CD4-positive, alpha-beta T cell treated with Interleukin-17A for 4 hours (primary cell): ENCODE data around the gene SNRPD3.
"Not testable (repeated sequence)": the region's sequence is repeated elsewhere in the genome, so short reads cannot be mapped to it uniquely, and the experiment has no call there.

Experiments used
- DNase-seq: peaks from one replicate; pipeline ENCODE4 v3.0.0-alpha.2; 2020; ENCODE audit warnings: mixed read lengths

SNRPD3 gene

DNA sequence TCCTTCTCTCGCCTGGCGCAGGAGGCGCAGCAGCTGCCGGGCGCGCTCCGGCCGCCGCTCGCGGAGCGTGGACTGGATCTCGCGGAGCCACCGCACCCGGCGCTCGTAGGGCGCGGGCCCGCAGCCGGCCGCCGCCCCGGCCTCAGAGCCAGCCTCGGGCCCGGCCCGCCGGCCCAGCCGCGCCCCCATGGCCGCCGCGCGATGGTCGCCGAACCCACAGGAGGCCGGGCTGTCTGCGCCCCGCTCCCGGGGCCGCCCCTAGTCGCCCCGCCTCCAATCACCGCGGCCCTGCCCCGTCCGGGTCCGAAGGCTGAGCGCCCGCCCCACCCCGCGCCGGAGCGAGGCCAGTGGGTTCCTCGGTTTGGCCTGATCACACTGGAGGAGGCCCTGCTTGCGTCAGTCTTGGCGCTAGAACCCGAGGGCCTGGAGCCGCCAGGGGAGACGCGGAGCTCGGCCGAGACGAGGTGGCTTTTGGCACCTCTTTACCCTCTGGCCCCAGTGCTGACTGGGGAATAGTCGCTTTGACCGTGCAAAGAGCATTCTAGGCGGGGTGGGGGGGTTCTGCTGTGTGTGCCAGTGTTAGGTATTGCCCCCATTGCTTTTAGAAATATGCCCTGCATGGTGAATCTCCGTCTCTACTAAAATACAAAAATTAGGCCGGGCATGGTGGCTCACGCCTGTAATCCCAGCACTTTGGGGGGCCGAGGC, 37.2 kb downstream of the SNRPD3 start, which contains the start of gene LRRC75B:
Gene LRRC75B, minus strand, starts transcription at position 223 of the 708 bp plus-strand sequence. Its CDS starts 34 bp downstream, at position 189.
- DNase-seq = peak; percentile 22

DNA sequence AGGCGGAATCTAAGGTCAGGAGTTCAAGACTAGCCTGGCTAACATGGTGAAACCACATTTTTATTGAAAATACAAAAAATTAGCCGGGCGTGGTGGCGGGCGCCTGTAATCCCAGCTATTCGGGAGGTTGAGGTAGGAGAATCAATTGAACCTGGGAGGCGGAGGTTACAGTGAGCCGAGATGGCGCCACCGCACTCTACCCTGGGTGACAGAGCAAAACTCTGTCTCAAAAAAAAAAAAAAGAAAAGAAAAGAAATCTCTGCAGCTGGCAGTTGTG, 37.7 kb downstream of the SNRPD3 start:
- DNase-seq = not testable (repeated sequence)

DNA sequence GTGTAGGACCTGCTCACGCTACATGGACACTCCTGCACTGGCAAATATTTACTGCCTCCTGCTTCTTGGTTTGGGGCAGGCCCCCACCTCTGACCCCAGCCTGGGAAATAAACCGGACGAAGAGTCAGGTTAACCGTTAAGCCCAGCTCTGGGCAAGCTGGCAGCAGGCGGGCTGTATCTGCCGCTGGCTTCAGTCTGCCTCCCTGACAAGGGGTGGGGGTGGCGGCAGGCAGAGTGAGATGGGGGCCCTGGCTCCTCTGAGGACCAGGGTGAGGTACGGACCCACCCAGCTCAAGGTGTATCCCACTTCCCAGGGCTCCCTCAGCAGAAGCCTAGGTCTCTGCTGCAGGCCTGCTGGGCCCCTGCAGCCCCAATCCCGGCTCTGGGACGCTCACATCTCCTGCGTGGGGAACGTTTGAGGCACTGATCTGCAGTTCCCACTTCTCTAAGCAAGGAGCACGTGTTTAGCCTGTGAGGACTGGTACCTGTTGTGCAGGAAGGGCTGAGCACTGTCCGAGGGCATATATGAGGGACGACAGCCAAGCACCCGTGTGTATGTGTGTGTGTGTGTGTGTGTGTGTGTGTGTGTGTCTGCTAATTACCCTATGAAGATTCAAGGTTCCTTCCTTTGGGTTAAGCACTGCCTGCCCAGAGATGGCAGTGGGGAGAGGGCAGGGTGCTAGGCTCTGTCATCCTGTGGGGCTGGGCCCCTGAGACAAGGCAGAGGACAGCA, 38.2 kb downstream of the SNRPD3 start:
- DNase-seq = no peak

DNA sequence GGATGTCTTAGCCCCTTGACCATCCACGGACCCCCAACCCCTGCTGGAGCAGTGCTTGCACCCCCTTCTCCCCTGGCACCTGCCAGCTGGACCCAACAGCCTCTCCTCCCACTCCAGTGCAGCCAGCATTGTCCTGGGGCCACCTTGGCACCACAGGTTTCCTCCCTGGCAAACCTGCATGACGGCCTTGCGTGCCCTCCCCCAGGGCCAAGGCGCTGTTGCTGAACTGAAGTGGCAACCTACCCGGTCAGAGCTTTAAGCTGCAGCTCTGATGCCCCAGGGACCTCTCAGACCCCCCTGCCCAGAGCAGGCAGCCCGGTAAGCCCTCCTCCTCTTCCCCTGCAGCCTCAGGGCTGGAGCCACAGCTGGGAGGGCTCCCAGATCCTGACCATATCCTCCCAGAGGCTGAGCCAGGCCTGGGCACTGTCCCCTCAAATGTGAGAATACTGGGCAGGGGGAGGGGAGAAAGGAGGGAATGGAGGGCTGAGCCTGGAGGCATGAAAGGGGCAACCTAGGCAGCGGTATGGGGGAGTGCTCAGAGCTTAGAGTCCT, 38.8 kb downstream of the SNRPD3 start:
- no peak for DNase-seq

GRCh38 chr22:24595228-24595627, 39.4 kb downstream of the SNRPD3 start:
- no peak for DNase-seq

DNA sequence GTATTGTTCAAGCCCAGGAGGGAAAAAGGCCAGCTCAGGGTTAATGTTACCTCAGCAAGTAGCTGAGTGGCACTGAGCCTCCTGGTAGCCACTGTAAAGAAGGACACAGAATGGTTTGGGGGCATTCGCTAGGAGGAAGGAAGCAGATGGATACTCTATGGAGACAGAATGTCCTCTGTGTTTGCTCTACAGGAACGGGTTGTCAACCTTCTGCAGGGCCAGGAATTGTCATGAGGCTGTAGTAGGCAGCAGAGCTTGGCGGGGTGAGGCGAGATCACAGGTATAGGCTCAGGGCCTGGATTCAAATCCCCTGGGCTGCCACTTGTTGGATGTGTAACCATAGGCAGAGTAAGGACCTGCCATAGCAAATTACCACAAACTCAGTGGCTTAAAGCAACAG, 40.1 kb downstream of the SNRPD3 start:
- DNase-seq = no peak

- DNase-seq = not testable (repeated sequence)
These were observed 41.3 kb downstream of the SNRPD3 start for GRCh38 chr22:24597076-24597475.

DNA sequence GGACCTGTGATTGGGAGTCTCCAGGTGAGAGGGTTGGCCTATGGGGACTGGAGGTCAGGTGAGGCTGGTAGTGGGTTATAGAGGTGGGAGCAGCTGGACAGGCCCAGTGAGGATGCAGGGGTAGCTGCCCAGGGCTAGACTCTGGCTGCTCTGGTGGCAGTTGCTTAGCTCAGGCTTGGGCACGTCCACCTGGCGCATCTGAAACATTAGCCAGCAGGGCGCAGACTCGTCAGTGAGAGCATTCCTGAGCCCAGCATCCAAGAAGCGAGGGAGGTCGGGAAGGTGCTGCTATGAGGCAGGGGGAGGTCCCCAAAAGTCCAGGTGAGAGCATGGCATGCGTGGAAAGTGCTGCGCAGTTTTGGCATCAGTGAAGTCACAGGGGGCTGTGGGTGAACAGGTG, 43.7 kb downstream of the SNRPD3 start:
- no peak for DNase-seq

GRCh38 chr22:24599958-24600715, 44.3 kb downstream of the SNRPD3 start:
- not testable (repeated sequence) for DNase-seq

DNA sequence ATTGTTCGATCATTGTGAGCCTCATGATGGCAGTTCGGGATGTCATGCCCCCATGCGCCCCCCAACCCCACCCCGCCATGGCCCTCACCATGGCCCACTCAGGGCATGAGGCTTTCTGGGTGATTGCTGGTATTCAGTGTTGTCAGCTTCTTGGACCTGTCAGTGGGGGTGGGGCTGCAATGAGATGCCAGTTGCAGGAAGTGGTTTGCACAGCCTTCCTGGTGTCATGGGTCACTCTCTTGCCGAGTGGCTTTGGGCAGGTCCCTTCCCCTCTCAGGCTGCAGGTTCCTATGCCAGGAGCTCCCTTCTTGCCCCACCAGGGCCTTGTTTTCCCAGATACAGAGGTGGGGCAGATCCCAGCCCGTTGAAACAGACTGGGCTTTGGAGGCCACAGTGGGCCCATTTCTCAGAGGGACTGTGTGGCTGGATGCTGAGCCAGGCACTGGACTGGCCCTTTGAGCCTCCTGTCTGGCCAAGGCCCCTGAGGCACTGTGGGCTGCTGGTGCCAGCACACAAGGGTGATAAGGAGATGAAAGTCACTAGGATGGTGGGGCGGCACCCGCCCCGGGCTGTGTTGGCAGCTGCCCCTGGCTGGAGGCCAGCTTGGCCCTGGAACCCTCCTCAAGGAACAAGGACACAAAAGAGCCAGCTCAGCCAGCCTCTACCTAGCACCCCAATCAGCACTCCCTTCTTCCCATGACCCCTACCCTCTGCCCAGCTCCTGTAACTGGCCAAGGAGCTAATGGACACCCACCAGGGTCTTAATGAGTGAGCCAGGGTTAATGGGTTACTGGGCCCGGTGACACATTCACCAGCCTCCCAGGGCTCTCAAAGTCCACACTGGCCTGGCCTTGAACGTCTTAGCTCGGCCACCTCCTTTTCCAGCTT, 45.7 kb downstream of the SNRPD3 start:
- peak; percentile 8 for DNase-seq

DNA sequence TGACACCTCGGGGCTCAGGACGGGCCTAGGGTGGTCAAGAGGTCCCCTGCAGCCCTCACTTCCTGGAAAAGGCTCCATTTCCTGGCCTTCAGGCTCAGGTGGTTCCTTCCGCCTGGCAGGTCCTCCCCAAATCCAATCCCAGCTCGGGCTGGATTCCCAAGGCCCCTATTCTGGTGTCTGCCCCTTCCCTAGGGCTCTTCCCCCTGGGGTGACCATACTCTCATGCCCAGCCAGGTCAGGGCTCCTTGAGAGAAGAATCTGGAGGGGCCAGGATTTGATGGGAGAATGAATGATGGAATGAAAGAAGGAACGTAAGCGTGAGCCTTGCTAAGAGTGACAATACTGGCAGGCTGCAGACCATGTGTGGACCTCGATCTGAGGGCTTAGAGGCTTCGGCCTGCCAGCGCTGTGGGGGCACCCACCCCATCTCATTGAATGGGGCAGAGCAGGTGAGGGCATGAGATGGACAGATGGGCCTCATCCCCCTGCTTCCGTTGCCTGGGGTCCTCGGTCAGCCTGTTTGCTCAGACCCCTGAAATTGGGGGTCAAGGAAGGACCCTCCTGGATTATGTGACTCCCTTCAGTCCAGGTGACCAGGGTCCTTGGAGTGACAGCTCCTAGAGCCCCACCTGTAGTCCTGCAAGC, 46.4 kb downstream of the SNRPD3 start:
- not testable (repeated sequence) for DNase-seq

DNA sequence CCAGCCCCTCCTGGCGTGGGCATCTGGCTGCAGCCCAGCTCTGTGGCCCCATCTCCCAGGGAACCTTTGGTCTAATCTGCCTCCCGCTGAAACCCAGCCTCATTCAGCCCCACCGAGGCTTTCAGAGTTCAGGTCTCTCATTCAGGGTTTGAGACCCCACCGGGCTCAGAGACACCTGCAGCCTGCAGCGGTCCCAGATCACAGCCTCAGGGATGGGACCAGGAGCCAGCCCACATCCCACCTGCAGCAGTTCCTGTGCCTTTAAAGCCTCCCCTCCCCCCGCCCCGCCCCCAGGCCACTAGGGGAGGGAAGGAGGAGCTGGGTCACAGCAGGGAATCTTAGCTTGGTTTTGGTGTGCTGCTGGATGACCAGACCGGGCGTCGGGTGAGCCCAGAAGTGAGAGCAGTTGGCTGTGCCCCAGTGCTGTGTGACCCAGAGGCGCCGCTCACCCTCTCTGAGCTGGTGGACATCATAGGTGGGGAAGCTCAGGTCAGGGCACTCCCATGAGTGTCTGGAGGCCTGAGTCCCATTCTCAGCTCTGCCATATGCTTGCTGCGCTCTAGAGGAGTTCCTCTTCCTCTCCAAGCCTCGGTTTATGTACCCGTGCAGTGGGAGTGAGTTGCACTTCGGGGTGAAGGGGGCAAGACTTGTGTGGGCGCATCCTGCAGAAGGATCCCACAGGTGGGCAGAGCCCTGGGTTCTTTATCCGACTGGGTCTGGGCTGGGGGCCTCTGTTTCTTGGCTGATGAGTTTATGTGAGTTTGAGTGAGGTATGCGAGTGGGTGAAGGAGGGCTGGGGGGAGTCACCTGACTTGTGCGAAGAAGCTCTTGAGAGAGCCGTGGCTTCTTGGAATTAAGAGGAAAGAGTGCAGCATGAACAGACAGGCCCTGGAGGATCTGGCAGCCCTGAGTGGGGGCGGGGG, 47.3 kb downstream of the SNRPD3 start, which contains the start of gene GGT1:
Gene GGT1, plus strand, starts transcription at position 347 of the 923 bp plus-strand sequence. CDS start 7,889 bp downstream, outside the sequence.
- DNase-seq = peak; percentile 9

GRCh38 chr22:24603770-24604629, 48.2 kb downstream of the SNRPD3 start:
- DNase-seq = peak; percentile 25

DNA sequence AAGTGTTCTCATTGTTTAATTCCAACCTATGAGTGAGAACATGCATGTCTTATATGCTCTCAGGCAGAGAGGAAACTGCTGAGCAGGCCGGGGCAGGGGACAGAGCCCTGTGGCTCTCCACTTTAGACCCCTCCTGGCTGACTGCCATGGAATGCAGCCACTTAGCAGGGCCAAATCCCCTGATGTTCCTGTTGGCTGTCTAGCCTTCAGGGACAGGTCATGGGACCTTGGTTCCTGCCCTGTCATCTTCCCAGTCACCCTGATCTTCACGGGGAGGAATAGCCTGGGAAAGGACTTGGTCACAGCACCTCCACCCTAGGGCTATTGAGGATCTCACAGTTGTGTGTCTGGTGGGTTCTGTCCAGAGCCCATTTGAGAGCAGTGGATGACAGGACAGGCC, 50.5 kb downstream of the SNRPD3 start:
- not testable (repeated sequence) for DNase-seq

DNA sequence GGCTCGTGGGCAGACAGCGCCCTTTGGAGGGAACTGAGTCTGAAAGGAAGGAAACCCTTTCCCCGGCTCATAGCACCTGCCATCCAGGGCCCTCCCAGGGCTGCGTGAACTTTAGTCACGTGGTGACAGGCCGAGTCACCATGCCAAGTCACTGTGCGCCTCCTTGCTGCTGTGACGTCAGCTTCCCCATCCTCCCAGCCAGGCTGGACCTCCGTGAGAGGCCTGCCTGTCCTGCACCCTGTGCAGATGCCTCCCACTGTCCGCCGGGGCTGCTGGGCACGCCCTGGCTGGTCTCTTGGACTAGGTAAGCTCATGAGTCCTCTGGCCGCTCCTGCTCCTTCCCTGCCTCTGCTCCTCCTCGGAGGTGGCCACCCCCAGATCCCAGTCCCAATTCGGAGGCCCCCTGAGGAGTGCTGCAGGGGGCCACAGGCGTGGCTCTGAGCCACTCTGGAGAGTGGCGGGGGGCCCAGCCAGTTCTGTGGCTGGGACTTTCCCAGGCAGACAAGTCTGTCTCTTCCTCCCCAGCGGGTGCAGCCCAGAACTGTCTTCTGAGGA, 51.7 kb downstream of the SNRPD3 start:
- peak; percentile 63 for DNase-seq

DNA sequence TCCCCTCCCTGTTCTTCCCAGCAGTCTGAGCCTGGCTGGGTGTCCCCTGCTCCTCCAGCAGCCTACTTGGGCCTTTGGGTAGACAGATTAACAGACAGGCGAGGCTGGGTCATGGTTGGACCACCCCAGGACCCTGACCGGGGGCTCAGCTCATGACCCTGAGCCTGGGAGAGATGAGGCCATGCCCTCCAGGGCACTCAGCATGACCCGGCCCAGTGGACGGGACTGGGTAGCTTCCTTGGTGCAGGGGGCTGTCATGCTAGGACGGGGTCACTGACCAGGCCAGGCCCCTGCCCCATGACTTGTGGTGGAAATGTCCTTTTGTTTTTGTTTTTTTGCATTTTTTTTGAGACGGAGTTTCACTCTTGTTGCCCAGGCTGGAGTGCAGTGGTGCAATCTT, 52.5 kb downstream of the SNRPD3 start:
- DNase-seq = not testable (repeated sequence)

DNA sequence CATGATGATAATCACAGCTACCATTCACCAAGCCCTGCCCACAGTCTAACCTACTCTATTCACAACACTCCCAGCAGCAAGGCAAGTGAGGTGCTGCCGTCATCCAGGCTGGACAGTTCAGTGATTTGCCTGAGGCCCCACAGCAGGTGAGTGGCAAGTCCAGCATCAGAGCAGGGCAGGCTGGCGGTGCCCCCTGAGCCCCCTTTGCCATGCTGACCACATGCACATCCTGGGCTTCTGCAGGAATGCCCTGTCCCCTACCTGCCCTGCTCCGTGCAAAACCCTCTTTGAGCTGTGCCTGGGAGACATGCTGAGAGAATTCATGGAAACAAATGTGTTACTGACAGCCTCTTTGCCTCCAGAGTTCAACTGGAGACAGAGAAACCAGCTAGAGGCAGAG, 54.1 kb downstream of the SNRPD3 start:
- DNase-seq = not testable (repeated sequence)

DNA sequence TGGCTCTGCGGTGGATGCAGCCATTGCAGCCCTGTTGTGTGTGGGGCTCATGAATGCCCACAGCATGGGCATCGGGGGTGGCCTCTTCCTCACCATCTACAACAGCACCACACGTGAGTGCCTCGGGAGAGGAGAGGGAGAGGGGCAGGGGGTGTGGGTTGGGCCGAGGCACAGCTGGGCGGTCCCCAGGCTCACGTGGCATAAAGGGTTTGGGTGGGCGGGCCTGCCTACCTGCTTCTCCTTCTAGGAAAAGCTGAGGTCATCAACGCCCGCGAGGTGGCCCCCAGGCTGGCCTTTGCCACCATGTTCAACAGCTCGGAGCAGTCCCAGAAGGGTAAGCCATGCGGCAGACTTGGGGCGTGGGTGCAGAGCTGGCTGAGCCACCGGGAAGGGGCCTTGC, 59.0 kb downstream of the SNRPD3 start:
- not testable (repeated sequence) for DNase-seq

- DNase-seq = not testable (repeated sequence)
These were observed 65.4 kb downstream of the SNRPD3 start for GRCh38 chr22:24621244-24621643.
